A549 (cell line): ENCODE measurements around the gene AIRE. TPM values are rescaled to one million over a fixed set of nuclear protein-coding genes. Genes with fewer than 3 reads are reported as not detected.
A peak's percentile ranks its signal among the peaks of the same experiment; 100 is the strongest.

ENCODE experiments used
- ATAC-seq, 2 experiments: fragments of 200-7000 bp in 1 of 2; fragments of >200 bp in 1 of 2; cut with Nextera tagmentation in 1 of 2; cut with Tn5 transposase in 1 of 2; 3 replicates each; pipeline versions ENCODE4 v1.8.0 to v1.9.1; 2018 to 2020; ENCODE audit warnings: mild to moderate bottlenecking in 1 of 2, moderate library complexity in 1 of 2
- CTCF ChIA-PET: fragments of 300-600 bp; sonication (Branson Sonifier 250); formaldehyde crosslinking; extraction: SDS; loops from one replicate; lab custom pipeline; 2021; ENCODE audit warnings: antibody characterized with exemption, inconsistent platforms; lab: Yijun Ruan, JAX
- POLR2A ChIA-PET: fragments of 350-600 bp; formaldehyde crosslinking; extraction: SDS; loops from one replicate; lab custom pipeline; 2021; ENCODE audit warnings: antibody characterized with exemption, inconsistent platforms; lab: Yijun Ruan, JAX
- DNase-seq, 2 experiments: peaks; one replicate each; pipeline versions ENCODE4 v3.0.0 to v3.0.0-alpha.2; 2011 to 2016; ENCODE audit warnings: low read depth in 1 of 2, low spot score in 1 of 2
- FAIRE-seq: peaks from 2 replicates; lab custom pipeline; 2011; peaks lifted over from hg19 to GRCh38; lab: Jason Lieb, UNC
- H3K27ac ChIP-seq, 2 experiments: fragments of >200 bp; sonication (Bioruptor Twin); formaldehyde crosslinking; 3 replicates each; pipeline ENCODE4 v1.5.1; 2016 to 2017
- H3K4me1 ChIP-seq: fragments of >200 bp; sonication (Bioruptor Twin); formaldehyde crosslinking; 3 replicates; pipeline ENCODE4 v1.6.1; 2016
- H3K4me2 ChIP-seq: fragments of >200 bp; sonication (Bioruptor Twin); formaldehyde crosslinking; 3 replicates; pipeline ENCODE4 v1.6.1; 2016
- H3K4me3 ChIP-seq: fragments of >200 bp; sonication (Bioruptor Twin); formaldehyde crosslinking; 3 replicates; pipeline ENCODE4 v1.5.1; 2016
- H3K9me3 ChIP-seq: fragments of >200 bp; sonication (Bioruptor Twin); formaldehyde crosslinking; 3 replicates; pipeline ENCODE4 v1.6.1; 2016
- BHLHE40 ChIP-seq: IDR thresholded peaks from 2 replicates; pipeline ENCODE4 v1.6.1; 2012; ENCODE audit warnings: low read depth, low read length, inconsistent platforms
- CEBPB ChIP-seq, 2 experiments: fragments of >200 bp in 1 of 2; sonication (Bioruptor Twin) in 1 of 2; formaldehyde crosslinking in 1 of 2; IDR thresholded peaks; 2 replicates each; pipeline ENCODE4 v1.6.1; 2012 to 2016
- CHD2 ChIP-seq: fragments of 150-350 bp; IDR thresholded peaks from 2 replicates; pipeline ENCODE4 v1.6.1; 2014; ENCODE audit warnings: low read length; ENCODE audit not compliant: partially characterized antibody
- EP300 ChIP-seq, 2 experiments: fragments of >200 bp; sonication (Bioruptor Twin); formaldehyde crosslinking; IDR thresholded peaks; 2 replicates in 1 of 2; 3 replicates in 1 of 2; pipeline ENCODE4 v1.6.1; 2016 to 2017
- GATA3 ChIP-seq: IDR thresholded peaks from 2 replicates; pipeline ENCODE4 v1.6.1; 2012; ENCODE audit warnings: borderline replicate concordance
- HDAC2 ChIP-seq: fragments of 200-600 bp; sonication (generic); IDR thresholded peaks from 2 replicates; pipeline ENCODE4 v1.6.1; 2016
- HEYL ChIP-seq: fragments of 250-450 bp; sonication (Bioruptor Pico); IDR thresholded peaks from 2 replicates; pipeline ENCODE4 v1.8.0; 2021; ENCODE audit warnings: mild to moderate bottlenecking, moderate library complexity
- HOXA7 ChIP-seq: fragments of 250-450 bp; sonication (Bioruptor Pico); IDR thresholded peaks from 2 replicates; pipeline ENCODE4 v1.5.0; 2020; ENCODE audit warnings: mild to moderate bottlenecking, moderate library complexity
- KDM5A ChIP-seq: fragments of 200-600 bp; sonication (generic); IDR thresholded peaks from 2 replicates; pipeline ENCODE4 v1.6.1; 2016; ENCODE audit warnings: antibody characterized with exemption, mild to moderate bottlenecking
- MAFK ChIP-seq: fragments of 450-650 bp; IDR thresholded peaks from 2 replicates; pipeline ENCODE4 v1.6.1; 2014; ENCODE audit not compliant: partially characterized antibody
- MAZ ChIP-seq: fragments of 150-350 bp; IDR thresholded peaks from 2 replicates; pipeline ENCODE4 v1.6.1; 2014; ENCODE audit warnings: antibody characterized with exemption, low read depth, low read length, borderline replicate concordance
- NFE2L2 ChIP-seq: fragments of 150-350 bp; conservative IDR thresholded peaks from 2 replicates; pipeline ENCODE4 v1.6.1; 2014; ENCODE audit warnings: low read length
- NPAS2 ChIP-seq: fragments of 250-450 bp; sonication (Bioruptor Pico); IDR thresholded peaks from 2 replicates; pipeline ENCODE4 v1.8.0; 2022; ENCODE audit warnings: mild to moderate bottlenecking, moderate library complexity, borderline replicate concordance
- POLR2AphosphoS2 ChIP-seq: conservative IDR thresholded peaks from 2 replicates; pipeline ENCODE4 v1.6.1; 2012; ENCODE audit warnings: low read length, improper control_type of control experiment, inconsistent platforms
- RARB ChIP-seq: fragments of 250-450 bp; sonication (Bioruptor Pico); IDR thresholded peaks from 2 replicates; pipeline ENCODE4 v1.8.0; 2021; ENCODE audit warnings: mild to moderate bottlenecking, moderate library complexity
- RFX5 ChIP-seq: fragments of 450-650 bp; IDR thresholded peaks from 2 replicates; pipeline ENCODE4 v1.7.1; 2014; ENCODE audit warnings: antibody characterized with exemption, mild to moderate bottlenecking, moderate library complexity
- SMC3 ChIP-seq: fragments of >200 bp; sonication (Bioruptor Twin); formaldehyde crosslinking; IDR thresholded peaks from 3 replicates; pipeline ENCODE4 v1.6.1; 2018; ENCODE audit warnings: inconsistent platforms
- SREBF2 ChIP-seq: fragments of 450-650 bp; IDR thresholded peaks from 2 replicates; pipeline ENCODE4 v1.6.1; 2014; ENCODE audit warnings: mild to moderate bottlenecking, moderate library complexity
- TFCP2L1 ChIP-seq: fragments of 250-450 bp; sonication (Bioruptor Pico); IDR thresholded peaks from 2 replicates; pipeline ENCODE4 v1.5.0; 2021; ENCODE audit warnings: mild to moderate bottlenecking
- TP53 ChIP-seq: fragments of 250-450 bp; sonication (Bioruptor Pico); IDR thresholded peaks from 2 replicates; pipeline ENCODE4 v1.5.0; 2021; ENCODE audit warnings: mild to moderate bottlenecking, moderate library complexity
- WGBS: methylation state at CpG from one replicate; pipeline ENCODE4 v1.1.6; 2017; ENCODE audit errors: missing lambda C conversion rate; 5-methylcytosine and 5-hydroxymethylcytosine counted together
- polyA plus RNA-seq, 4 experiments: library from polyadenylated mRNA; depleted of rRNA in 3 of 4; stranded (reverse); fragments of >200 nt; fragmentation: RNase III in 1 of 4; extraction: RNeasy Plus Mini Kit Qiagen cat#74134 plus additional on column Dnase treatment in 1 of 4; gene quantifications; 2 replicates in 3 of 4; 3 replicates in 1 of 4; pipeline ENCODE4 v1.2.3, GENCODE V29; 2011 to 2017
- TF ChIP-seq, protein P1 (sequence below): IDR thresholded peaks from 2 replicates; pipeline ENCODE4 v1.6.1; 2012
- TF ChIP-seq, protein P2 (sequence below): fragments of 250-450 bp; sonication (Bioruptor Pico); IDR thresholded peaks from 2 replicates; pipeline ENCODE4 v1.5.0; 2020; ENCODE audit warnings: low read depth, mild to moderate bottlenecking, moderate library complexity
- TF ChIP-seq, protein P3 (sequence below): fragments of >200 bp; sonication (Bioruptor Twin); formaldehyde crosslinking; IDR thresholded peaks from 3 replicates; pipeline ENCODE4 v1.6.1; 2016

Gene AIRE
- polyA plus RNA-seq, 2 of the 4 experiments (the other 2 are of a cell fraction): not detected

DNA sequence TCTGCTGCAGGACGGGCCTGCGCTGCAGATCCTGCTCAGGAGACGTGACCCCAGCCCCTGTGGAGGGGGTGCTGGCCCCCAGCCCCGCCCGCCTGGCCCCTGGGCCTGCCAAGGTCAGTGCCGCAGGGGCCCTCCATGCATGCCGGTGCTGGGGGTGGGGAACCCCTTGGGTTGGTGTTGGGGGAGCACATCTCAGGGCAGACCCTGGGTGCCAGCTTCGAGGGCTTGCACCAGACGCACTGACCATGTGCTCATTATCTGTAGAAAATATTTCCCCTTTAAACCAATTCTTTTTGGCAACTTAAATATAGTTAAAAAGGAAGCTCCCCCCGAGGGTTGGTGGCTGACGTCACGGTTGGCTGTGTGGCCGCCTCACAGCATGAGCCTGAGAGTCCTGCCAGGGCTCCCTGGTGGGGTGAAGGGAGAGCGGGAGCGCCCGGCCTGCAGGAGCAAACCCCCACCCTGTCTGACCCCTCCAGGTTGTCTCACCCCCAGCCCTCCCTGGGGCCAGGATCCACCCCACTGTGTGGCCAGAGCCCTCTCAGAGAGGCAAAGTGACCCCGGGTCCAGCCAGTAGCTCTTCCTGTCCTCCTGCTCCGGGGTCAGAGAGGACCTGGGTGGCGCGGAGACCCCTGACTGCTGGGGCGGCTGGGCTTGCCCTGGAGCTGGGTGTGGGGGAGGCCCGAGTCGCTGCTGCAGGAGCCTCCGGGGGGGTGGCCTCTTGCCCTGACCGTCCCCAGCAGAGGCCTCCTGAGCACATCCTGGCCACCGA, 8.9 kb downstream of the AIRE start:
- TF ChIP-seq NPAS2 (CRISPR knock-in tag) (no peak), GATA3 (no peak), TP53 (CRISPR knock-in tag) (no peak), CHD2 (no peak), CEBPB (IDR thresholded peaks at IDR 0.05) (no peak), RFX5 (no peak), EP300 (IDR thresholded peaks at IDR 0.05) (no peak)
- TF ChIP-seq, protein P1, sequence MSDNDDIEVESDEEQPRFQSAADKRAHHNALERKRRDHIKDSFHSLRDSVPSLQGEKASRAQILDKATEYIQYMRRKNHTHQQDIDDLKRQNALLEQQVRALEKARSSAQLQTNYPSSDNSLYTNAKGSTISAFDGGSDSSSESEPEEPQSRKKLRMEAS: 0 out of 2 replicates have a peak, but pooled peaks have one; percentile 21
- TF ChIP-seq, all 56 proteins: peak for 1
- FAIRE-seq (no peak), DNase-seq (no peak), ATAC-seq (0 out of 6 replicates have a peak, but pooled peaks of 1 of the 2 experiments have one; percentile 3)
- Histone ChIP-seq H3K4me2 (peak overlapping the region; percentile 49; the same call in 2 of the 3 replicates), H3K27ac (peak overlapping the region in 1 of 2 experiments; percentile 80; a peak in 3 of 6 replicates), H3K4me3 (no peak overlapping the region), H3K9me3 (no peaks in the 10 kb centered on the region), H3K4me1 (peaks cover 18% of the 10 kb centered on the region)
- 35% methylated on average over 8 of the region's 26 CpGs for WGBS
- CTCF ChIA-PET: interaction anchor here (0.7 to 1.9 kb wide), 2 partner anchors 10 to 39 kb away, joined by 3 to 10 read pairs; no protein-coding TSS in a partner anchor
- POLR2A ChIA-PET: no interaction called here

DNA sequence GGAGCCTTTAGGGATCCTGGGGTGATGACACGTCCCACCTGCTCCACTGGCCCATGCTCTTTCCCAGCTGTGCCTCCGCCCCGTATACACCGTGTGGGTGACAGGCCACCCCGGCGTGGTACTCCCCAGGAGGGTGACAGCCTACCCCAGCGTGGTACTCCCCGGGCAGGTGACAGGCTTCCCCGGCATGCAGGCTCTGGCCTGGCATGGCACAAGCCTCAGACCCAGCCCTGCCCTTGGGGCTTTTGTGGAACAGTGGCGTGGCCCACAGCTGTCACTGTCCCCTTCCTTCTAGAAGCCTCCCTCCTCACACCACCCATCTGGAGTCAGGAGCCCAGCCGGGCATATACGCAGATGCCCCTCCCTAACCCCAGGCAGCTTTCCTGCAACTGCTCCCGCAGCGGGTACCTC, 9.5 kb downstream of the AIRE start:
- peak overlapping the region in 1 of 2 experiments; percentile 80; a peak in 3 of 6 replicates for H3K27ac ChIP-seq
- ChIA-PET CTCF (interaction anchor here (0.7 to 1.9 kb wide), 3 partner anchors 9 to 39 kb away, joined by 3 to 10 read pairs (median 3); no protein-coding TSS in a partner anchor), POLR2A (no interaction called here)
- H3K4me2 ChIP-seq: peak overlapping the region; percentile 49; the same call in 2 of the 3 replicates
- no peaks in the 10 kb centered on the region for H3K9me3 ChIP-seq
- TF ChIP-seq, protein P2, sequence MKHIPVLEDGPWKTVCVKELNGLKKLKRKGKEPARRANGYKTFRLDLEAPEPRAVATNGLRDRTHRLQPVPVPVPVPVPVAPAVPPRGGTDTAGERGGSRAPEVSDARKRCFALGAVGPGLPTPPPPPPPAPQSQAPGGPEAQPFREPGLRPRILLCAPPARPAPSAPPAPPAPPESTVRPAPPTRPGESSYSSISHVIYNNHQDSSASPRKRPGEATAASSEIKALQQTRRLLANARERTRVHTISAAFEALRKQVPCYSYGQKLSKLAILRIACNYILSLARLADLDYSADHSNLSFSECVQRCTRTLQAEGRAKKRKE (CRISPR knock-in tag): no peak
- 65% methylated on average over 13 of the region's 14 CpGs for WGBS
- H3K4me1 ChIP-seq: peaks cover 18% of the 10 kb centered on the region
- no peak for FAIRE-seq
- H3K4me3 ChIP-seq: no peak overlapping the region
- ATAC-seq: no peak
- DNase-seq: no peak

DNA sequence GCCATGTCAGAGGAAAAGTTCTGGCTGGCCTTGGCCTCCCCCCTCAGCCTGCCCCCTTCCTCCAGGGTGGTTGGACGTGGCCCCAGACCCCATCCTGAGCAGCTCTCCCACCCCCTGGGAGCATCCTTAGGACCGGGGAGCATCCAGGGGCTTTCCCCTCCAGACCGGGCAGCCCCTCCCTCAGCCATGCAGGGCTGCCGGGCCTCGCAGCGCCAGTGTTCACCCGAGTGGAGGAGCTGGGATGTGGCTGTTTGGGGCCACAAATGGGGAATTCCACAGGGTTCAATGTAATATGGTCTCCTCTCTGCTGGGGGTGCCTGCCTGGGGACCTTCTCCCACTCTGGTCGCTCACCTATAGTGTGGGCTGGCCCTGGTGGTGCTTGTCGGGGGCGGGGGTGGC, 10.0 kb downstream of the AIRE start:
- ATAC-seq (no peak), FAIRE-seq (no peak), DNase-seq (no peak)
- Histone ChIP-seq H3K4me3 (no peak overlapping the region), H3K27ac (peak overlapping the region in 1 of 2 experiments; percentile 55; a peak in 3 of 6 replicates), H3K4me1 (peaks cover 18% of the 10 kb centered on the region), H3K4me2 (no peak overlapping the region), H3K9me3 (no peaks in the 10 kb centered on the region)
- ChIA-PET POLR2A (no interaction called here), CTCF (interaction anchor here (1.4 to 1.9 kb wide), 2 partner anchors 9 to 38 kb away, joined by 3 to 10 read pairs; no protein-coding TSS in a partner anchor)
- 100% methylated on average over 1 of the region's 10 CpGs for WGBS
- TF ChIP-seq MAFK: no peak
- no peak for TF ChIP-seq BHLHE40
- no peak for TF ChIP-seq HOXA7 (CRISPR knock-in tag)
- no peak for TF ChIP-seq TFCP2L1
- no peak for TF ChIP-seq SMC3
- no peak for TF ChIP-seq EP300 (IDR thresholded peaks at IDR 0.05)
- TF ChIP-seq SREBF2: no peak
- no peak for TF ChIP-seq POLR2AphosphoS2
- no peak for TF ChIP-seq MAZ
- TF ChIP-seq, protein P3, sequence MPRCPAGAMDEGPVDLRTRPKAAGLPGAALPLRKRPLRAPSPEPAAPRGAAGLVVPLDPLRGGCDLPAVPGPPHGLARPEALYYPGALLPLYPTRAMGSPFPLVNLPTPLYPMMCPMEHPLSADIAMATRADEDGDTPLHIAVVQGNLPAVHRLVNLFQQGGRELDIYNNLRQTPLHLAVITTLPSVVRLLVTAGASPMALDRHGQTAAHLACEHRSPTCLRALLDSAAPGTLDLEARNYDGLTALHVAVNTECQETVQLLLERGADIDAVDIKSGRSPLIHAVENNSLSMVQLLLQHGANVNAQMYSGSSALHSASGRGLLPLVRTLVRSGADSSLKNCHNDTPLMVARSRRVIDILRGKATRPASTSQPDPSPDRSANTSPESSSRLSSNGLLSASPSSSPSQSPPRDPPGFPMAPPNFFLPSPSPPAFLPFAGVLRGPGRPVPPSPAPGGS: no peak
- TF ChIP-seq, protein P2 (CRISPR knock-in tag): no peak
- TF ChIP-seq KDM5A: no peak
- TF ChIP-seq HDAC2: no peak
- TF ChIP-seq RARB (CRISPR knock-in tag): no peak
- no peak for TF ChIP-seq HEYL (CRISPR knock-in tag)
- no peak for TF ChIP-seq NFE2L2
